Heart left ventricle (tissue), 16 donors: ENCODE measurements around the gene OPCML. TPM values are rescaled to one million over a fixed set of nuclear protein-coding genes. Genes with fewer than 3 reads are reported as not detected.
A peak's percentile ranks its signal among the peaks of the same experiment; 100 is the strongest.

ENCODE experiments used
- ATAC-seq, 4 donors: fragments of 200-7000 bp; cut with Tn5 transposase; one replicate each; pipeline ENCODE4 v1.9.1; 2020 to 2022; ENCODE audit warnings: moderate library complexity in 4 of 4, mild to moderate bottlenecking in 3 of 4, moderate number of reproducible peaks in 1 of 4
- DNase-seq, 5 donors: peaks; one replicate each; pipeline ENCODE4 v3.0.0-alpha.2; 2020
- H3K27ac ChIP-seq, 12 donors: fragments of 200-600 bp; sonication (generic) in 4 of 12; one replicate each; pipeline versions ENCODE4 v1.5.0 to v1.8.0; 2016 to 2022; ENCODE audit warnings: mild to moderate bottlenecking in 2 of 12
- H3K27me3 ChIP-seq, 9 donors: fragments of 200-600 bp; sonication (generic) in 2 of 9; one replicate each; pipeline versions ENCODE4 v1.5.1 to v1.8.0; 2016 to 2022; ENCODE audit warnings: mild to moderate bottlenecking in 3 of 9
- H3K36me3 ChIP-seq, 9 donors: fragments of 200-600 bp; sonication (generic) in 2 of 9; one replicate each; pipeline versions ENCODE4 v1.5.0 to v1.8.0; 2018 to 2022; ENCODE audit warnings: mild to moderate bottlenecking in 2 of 9
- H3K4me1 ChIP-seq, 12 donors: fragments of 200-600 bp; sonication (generic) in 4 of 12; one replicate each; pipeline versions ENCODE4 v1.5.0 to v1.8.0; 2016 to 2022; ENCODE audit warnings: mild to moderate bottlenecking in 3 of 12
- H3K4me3 ChIP-seq, 12 donors: fragments of 200-600 bp; sonication (generic) in 4 of 12; one replicate each; pipeline versions ENCODE4 v1.5.0 to v1.8.0; 2017 to 2022; ENCODE audit warnings: mild to moderate bottlenecking in 9 of 12, moderate library complexity in 4 of 12
- H3K9me3 ChIP-seq, 12 donors: fragments of 200-600 bp; sonication (generic) in 4 of 12; one replicate each; pipeline versions ENCODE4 v1.5.0 to v1.8.0; 2016 to 2022; ENCODE audit warnings: mild to moderate bottlenecking in 1 of 12
- POLR2A ChIP-seq, 2 donors: fragments of 450-650 bp; IDR thresholded peaks; one replicate each; pipeline ENCODE4 v1.6.1; 2017; ENCODE audit warnings: antibody characterized with exemption in 2 of 2, mild to moderate bottlenecking in 2 of 2, moderate library complexity in 2 of 2
- WGBS, 4 donors: extraction: QIAGEN DNeasy Blood & Tissue Kit in 2 of 4; methylation state at CpG; one replicate each; pipeline versions ENCODE4 v1.1.5 to v1.1.7; 2013 to 2018; 5-methylcytosine and 5-hydroxymethylcytosine counted together
- intact Hi-C, 10 donors: fragments of 100-400 bp; cut with DNase I; formaldehyde crosslinking; loops; one replicate each; pipeline versions ENCODE4 v1.11.1 to v1.14.2; 2022
- polyA plus RNA-seq, 2 donors: library from polyadenylated mRNA; stranded (reverse); fragments of 200-250 nt; gene quantifications; one replicate each; pipeline ENCODE4 v1.2.3, GENCODE V29; 2013
- total RNA-seq, 9 donors: library from RNA; depleted of rRNA in 2 of 9; stranded (reverse); fragments of >200 nt in 2 of 9; fragmentation: NEBNext Ultra II Directional in 3 of 9; extraction: Animal tissue kit (Norgen Biotek cat#: 25700) in 3 of 9; gene quantifications; one replicate each; pipeline versions ENCODE4 v1.1.0 to v1.2.4, GENCODE V29; 2016 to 2023
- TF ChIP-seq, protein P1 (sequence below), 12 donors: fragments of 200-600 bp; sonication (generic) in 4 of 12; IDR thresholded peaks; one replicate each; pipeline versions ENCODE4 v1.5.0 to v1.8.0; 2018 to 2022; ENCODE audit warnings: antibody characterized with exemption in 12 of 12, mild to moderate bottlenecking in 5 of 12
- donor health status: ischemic (EF 13 %, LVEDD 7.1; RV severe dilation, severe dysfunction).
- donor health status: healthy with polysubstance abuse.
- donor health status: DM: no; HTN: yes; CAD: no.
- donor health status: DM: no; HTN: no; CAD: no.
- donor health status: ischemic (EF 25% LVEDD 6.9; RV normal size, moderate dysfunction).
- donor health status: ischemic (EF 25% LVEDD 5.7; RV mildly dilated, moderate dysfunction).
- donor health status: healthy.
- donor health status: DM: yes; HTN: yes; CAD: no.
- donor health status: ischemic (EF 35%, LVEDD 5.7; RV mildly dilated, moderate dysfunction).
- donor health status: nonischemic (EF 11% LVEDD 7.7; RV severe dilation, severe dysfunction).
- donor health status: DM: yes; HTN: yes; CAD: no.
- donor health status: PGD.
- donor health status: ischemic (EF 29% LVEDD 5.4; RV normal size, mild dysfunction).
- donor health status: nonischemic (EF 23%, LVEDD 6.1; RV moderate dilation, normal function).

Gene OPCML
- total and polyA plus RNA-seq, 11 donors: 0.04 to 1.3 (median 0.23) TPM; not detected in 3

DNA sequence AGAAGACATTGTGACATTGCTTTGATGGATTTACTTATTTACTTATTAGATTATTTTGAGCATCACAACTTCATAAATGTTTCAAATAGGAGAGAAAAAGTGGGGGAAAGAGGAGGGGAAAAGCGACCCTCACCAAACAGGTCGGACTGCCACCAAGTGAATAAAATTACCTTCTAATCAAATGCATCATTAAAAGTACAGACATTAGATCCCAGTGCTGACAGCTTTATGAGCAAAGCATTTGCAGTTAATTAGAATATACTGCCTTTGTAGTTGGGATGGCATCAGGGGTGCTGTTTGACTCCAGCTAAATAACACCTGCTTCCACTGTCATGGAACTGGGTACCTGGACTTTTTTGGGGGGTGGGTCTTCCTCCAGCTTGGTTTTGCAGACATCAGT lies 299.6 kb downstream of the OPCML start:
- Histone ChIP-seq H3K36me3 (no peaks in the 10 kb centered on the region), H3K4me3 (no peak overlapping the region), H3K27ac (no peak overlapping the region), H3K9me3 (peaks cover 0 to 9% (median 0%) of the 10 kb centered on the region in 12 donors), H3K27me3 (peaks cover 0 to 26% (median 5%) of the 10 kb centered on the region in 9 donors), H3K4me1 (peaks cover 0 to 9% (median 0%) of the 10 kb centered on the region in 12 donors)
- ATAC-seq (no peak), DNase-seq (no peak)
- TF ChIP-seq, protein P1, sequence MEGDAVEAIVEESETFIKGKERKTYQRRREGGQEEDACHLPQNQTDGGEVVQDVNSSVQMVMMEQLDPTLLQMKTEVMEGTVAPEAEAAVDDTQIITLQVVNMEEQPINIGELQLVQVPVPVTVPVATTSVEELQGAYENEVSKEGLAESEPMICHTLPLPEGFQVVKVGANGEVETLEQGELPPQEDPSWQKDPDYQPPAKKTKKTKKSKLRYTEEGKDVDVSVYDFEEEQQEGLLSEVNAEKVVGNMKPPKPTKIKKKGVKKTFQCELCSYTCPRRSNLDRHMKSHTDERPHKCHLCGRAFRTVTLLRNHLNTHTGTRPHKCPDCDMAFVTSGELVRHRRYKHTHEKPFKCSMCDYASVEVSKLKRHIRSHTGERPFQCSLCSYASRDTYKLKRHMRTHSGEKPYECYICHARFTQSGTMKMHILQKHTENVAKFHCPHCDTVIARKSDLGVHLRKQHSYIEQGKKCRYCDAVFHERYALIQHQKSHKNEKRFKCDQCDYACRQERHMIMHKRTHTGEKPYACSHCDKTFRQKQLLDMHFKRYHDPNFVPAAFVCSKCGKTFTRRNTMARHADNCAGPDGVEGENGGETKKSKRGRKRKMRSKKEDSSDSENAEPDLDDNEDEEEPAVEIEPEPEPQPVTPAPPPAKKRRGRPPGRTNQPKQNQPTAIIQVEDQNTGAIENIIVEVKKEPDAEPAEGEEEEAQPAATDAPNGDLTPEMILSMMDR (IDR thresholded peaks at IDR 0.05): no peak
- no peak for TF ChIP-seq POLR2A (IDR thresholded peaks at IDR 0.05)
- intact Hi-C loops: no loop called here
- WGBS, 4 donors: 59 to 90% (median 81%) methylated on average over 2 of the region's 2 CpGs

DNA sequence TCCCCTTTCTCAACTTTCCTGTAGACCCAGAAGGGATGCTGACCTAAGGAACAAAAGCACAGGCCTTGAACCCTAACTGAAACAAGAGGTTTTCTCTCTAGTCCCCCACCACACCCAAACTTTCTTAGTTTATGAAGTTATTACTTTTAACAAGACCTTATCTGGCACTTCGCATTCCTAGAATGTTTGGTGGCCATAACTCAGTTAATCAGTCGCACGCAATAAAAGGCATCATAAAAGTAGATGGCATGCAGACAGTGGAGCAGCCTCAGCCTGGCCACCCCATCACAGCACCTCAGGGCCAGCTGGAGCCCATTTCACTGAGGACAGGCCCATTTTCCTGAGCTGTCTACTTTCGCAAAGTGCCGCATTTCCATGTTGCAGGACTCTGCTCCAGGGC lies 301.9 kb downstream of the OPCML start:
- Histone ChIP-seq H3K9me3 (peaks cover 0 to 9% (median 0%) of the 10 kb centered on the region in 12 donors), H3K36me3 (no peaks in the 10 kb centered on the region), H3K4me3 (no peak overlapping the region), H3K27ac (no peak overlapping the region), H3K4me1 (peaks cover 0 to 9% (median 0%) of the 10 kb centered on the region in 12 donors), H3K27me3 (peaks cover 0 to 20% (median 5%) of the 10 kb centered on the region in 9 donors)
- TF ChIP-seq, protein P1 (IDR thresholded peaks at IDR 0.05): no peak
- TF ChIP-seq POLR2A (IDR thresholded peaks at IDR 0.05): no peak
- intact Hi-C loops: no loop called here
- 80 to 96% (median 86%) methylated on average over 5 of the region's 5 CpGs for WGBS, 4 donors
- DNase-seq (no peak), ATAC-seq (no peak)

GRCh38 chr11:133228471-133229329 lies 303.6 kb downstream of the OPCML start:
- peaks cover 0 to 7% (median 0%) of the 10 kb centered on the region in 12 donors for H3K9me3 ChIP-seq
- DNase-seq: peak in 1 of 5 donors; percentile 13
- H3K36me3 ChIP-seq: no peaks in the 10 kb centered on the region
- intact Hi-C loops: no loop called here
- WGBS, 4 donors: 24 to 37% (median 32%) methylated on average over 24 to 26 of the region's 26 CpGs
- no peak overlapping the region for H3K27ac ChIP-seq
- peak overlapping the region in 6 of 12 donors; percentile 0 to 28 (median 12) for H3K4me3 ChIP-seq
- H3K4me1 ChIP-seq: peaks cover 0 to 9% (median 0%) of the 10 kb centered on the region in 12 donors
- TF ChIP-seq POLR2A (IDR thresholded peaks at IDR 0.05): no peak
- TF ChIP-seq, protein P1 (IDR thresholded peaks at IDR 0.05): no peak
- ATAC-seq: peak in 2 of 4 donors; percentile 76 to 86
- peaks cover 0 to 15% (median 5%) of the 10 kb centered on the region in 9 donors for H3K27me3 ChIP-seq

- DNase-seq: no peak
- TF ChIP-seq, protein P1 (IDR thresholded peaks at IDR 0.05): no peak
- no peak for TF ChIP-seq POLR2A (IDR thresholded peaks at IDR 0.05)
- no peaks in the 10 kb centered on the region for H3K36me3 ChIP-seq
- H3K27ac ChIP-seq: no peak overlapping the region
- no peak overlapping the region for H3K4me3 ChIP-seq
- ATAC-seq: no peak
- H3K4me1 ChIP-seq: peaks cover 0 to 9% (median 0%) of the 10 kb centered on the region in 12 donors
- intact Hi-C loops: no loop called here
- H3K27me3 ChIP-seq: peaks cover 0 to 11% (median 0%) of the 10 kb centered on the region in 9 donors
- WGBS, 4 donors: 67 to 75% (median 72%) methylated on average over 9 of the region's 9 CpGs
- no peaks in the 10 kb centered on the region for H3K9me3 ChIP-seq
These were observed 304.6 kb downstream of the OPCML start for GRCh38 chr11:133227632-133228111.
